ENCODE measurements around the gene PTBP3. TPM values are rescaled to one million over a fixed set of nuclear protein-coding genes. Genes with fewer than 3 reads are reported as not detected.

The PTBP3 gene, protein sequence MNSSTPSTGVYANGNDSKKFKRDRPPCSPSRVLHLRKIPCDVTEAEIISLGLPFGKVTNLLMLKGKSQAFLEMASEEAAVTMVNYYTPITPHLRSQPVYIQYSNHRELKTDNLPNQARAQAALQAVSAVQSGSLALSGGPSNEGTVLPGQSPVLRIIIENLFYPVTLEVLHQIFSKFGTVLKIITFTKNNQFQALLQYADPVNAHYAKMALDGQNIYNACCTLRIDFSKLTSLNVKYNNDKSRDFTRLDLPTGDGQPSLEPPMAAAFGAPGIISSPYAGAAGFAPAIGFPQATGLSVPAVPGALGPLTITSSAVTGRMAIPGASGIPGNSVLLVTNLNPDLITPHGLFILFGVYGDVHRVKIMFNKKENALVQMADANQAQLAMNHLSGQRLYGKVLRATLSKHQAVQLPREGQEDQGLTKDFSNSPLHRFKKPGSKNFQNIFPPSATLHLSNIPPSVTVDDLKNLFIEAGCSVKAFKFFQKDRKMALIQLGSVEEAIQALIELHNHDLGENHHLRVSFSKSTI
- total RNA-seq (2022; extraction: Qiagen RNA extraction): 22.8 to 33.1 TPM (median 28.0 TPM) in 5 replicates

DNA sequence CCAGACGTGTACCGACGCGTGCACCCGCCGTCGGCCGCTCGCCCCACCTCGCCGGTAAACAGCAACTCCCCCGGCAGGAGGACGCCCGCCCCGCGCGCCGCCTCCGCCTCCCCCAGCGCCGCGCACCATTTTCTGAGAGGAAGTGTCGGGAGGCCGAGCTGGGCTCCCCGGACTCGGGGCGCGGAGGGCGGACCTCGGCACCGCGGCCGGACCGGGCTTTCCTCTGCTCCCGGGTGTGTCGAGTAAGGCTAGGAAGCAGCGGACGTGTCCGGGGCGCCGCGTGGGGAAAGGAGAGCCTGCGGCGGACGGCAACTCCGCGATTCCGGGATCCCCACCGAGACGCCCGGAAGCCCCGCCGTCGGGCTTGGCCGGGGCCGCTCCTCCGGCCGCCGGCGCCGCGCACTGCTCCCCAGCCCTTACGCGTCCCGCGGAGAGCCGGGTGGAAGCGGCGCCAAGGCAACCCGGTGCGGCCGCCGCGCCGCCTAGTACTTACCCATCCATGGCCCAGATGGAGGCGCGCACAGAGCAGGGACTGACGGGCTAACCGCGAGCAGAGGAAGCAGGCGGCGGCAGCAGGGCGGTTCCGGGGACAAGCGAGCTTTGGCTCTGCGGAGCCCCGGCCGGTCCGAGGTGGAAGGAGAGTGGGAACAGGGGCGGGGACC, at the start of gene PTBP3:
PTBP3 (minus strand) TSS at position 643 of the 662 bp plus-strand sequence. CDS start 35,754 bp downstream, outside the sequence.

DNA sequence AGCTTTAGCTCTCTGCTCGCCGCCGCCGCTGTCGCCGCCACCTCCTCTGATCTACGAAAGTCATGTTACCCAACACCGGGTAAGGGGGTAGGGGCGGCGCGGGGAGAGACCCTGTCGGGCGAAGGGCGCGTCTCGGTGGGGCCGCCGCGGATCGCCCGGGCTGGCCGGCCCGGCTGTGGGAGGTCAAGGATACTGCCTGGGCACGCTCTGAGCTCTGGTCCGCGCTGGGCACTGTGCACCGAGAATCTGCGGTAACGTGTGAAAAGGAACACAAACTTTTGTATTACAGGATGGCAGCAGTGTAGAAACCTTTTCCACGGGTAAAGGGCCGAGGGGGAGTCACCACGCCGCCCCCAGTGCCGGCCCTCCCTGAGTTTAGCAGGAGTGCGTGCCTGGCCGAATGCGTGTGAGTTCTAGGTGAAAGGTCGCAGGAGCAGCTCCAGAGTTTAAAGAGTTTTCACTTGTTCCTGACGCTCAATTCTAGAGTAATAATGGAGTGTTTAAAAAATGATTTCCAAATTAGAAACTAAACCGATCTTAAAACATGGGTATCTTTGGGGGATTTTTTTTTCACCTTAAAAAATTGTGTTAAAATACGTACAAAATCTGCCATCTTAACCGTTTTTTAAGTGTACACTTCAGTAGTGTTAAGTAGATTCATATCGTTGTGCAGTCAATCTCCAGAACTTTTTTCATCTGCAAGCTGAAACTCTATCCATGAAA, 46.8 kb upstream of the PTBP3 start, which contains the start of gene HSDL2:
HSDL2 (plus strand) TSS at position 7 of the 723 bp plus-strand sequence; CDS start at position 63, 56 bp downstream.

DNA sequence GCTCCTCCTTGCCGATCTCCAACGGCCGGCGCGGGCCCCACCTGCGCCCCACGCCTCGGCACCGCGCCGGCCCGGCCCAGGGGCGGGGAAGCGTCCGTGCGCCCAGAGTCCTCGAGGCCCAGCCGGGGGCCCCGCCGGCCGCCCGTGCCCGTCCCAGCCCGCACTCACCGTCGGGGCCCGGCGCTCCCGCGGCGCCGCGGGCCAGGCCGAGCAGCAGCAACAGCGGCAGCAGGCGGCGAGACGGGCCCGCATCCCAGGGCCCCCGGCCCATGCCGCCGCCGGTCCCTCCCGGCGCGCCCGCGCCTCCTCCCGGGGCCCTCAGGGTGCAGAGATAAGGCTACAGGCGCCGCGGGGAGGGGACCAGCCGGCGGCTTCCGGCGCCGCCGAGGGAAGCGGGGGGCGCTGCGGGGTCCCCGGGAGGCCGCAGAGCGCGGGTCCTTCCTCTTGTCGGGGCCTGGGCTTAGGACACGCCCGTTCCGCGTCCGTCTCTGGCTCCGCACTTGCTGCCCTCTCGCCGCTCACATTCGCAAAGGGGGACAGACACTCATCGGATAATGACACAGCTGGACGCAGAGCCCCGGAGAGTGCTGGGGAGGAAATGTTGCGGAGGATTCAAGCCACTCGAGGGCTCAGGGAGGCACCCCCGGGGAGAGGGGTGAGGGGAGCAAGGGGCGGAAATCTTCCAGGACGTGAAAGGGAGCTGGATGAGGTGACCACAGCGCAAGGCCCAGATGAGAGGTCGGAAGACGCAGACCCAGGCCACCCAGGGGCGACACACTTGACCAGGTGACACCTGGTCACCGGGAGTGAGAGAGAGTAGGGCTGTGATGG, 158.2 kb downstream of the PTBP3 start, which contains the start of gene SUSD1:
SUSD1 (minus strand) TSS at position 333 of the 831 bp plus-strand sequence; CDS start at position 271, 62 bp downstream.

Other genes starting within 250 kb of the PTBP3 start
- gene SUSD1, start 158.3 kb downstream of the PTBP3 start, total RNA-seq (2022; extraction: Qiagen RNA extraction): 11.5 to 14.8 TPM (median 12.9 TPM) in 5 replicates
- gene HSDL2, start 46.5 kb upstream of the PTBP3 start, total RNA-seq (2022; extraction: Qiagen RNA extraction): 25.3 to 32.0 TPM (median 27.0 TPM) in 5 replicates
- 1.6 to 3.1 TPM (median 2.5 TPM) in 5 replicates for gene KIAA1958, start 153.2 kb upstream of the PTBP3 start, total RNA-seq (2022; extraction: Qiagen RNA extraction)

Measured in A549 treated with CORT108297 at 1 μM for 4 hours (cell line).